ENCODE measurements around the gene TNNT3.

TNNT3 gene

DNA sequence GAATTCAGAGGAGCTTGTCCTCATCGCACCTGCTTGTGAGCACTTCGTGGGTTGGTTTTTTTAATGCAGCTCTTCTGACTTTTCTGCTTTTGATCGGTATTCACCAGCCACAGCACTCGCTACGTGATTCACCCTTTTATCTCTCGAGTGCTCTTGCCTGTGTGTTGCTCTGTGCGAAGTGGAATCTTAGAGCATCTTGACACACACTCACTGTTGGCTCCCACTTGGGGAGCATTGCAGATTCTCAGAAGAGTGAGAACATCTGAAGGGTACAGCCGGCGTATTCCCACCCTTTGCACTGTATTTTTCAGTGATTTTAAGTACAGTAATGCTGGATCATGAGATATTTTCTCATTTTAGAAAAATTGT is 10.9 kb downstream of the TNNT3 start:
- peaks cover 14% of the 10 kb centered on the region for H3K27me3 Mint-ChIP-seq
- H3K4me3 Mint-ChIP-seq, result no peak overlapping the region
- peak overlapping the region in 1 of 2 donors; percentile 9 for H3K27ac Mint-ChIP-seq
- H3K4me1 Mint-ChIP-seq, result peaks cover 6% of the 10 kb centered on the region
- no peaks in the 10 kb centered on the region for H3K9me3 Mint-ChIP-seq
- DNase-seq (no peak), ATAC-seq (no peak)

DNA sequence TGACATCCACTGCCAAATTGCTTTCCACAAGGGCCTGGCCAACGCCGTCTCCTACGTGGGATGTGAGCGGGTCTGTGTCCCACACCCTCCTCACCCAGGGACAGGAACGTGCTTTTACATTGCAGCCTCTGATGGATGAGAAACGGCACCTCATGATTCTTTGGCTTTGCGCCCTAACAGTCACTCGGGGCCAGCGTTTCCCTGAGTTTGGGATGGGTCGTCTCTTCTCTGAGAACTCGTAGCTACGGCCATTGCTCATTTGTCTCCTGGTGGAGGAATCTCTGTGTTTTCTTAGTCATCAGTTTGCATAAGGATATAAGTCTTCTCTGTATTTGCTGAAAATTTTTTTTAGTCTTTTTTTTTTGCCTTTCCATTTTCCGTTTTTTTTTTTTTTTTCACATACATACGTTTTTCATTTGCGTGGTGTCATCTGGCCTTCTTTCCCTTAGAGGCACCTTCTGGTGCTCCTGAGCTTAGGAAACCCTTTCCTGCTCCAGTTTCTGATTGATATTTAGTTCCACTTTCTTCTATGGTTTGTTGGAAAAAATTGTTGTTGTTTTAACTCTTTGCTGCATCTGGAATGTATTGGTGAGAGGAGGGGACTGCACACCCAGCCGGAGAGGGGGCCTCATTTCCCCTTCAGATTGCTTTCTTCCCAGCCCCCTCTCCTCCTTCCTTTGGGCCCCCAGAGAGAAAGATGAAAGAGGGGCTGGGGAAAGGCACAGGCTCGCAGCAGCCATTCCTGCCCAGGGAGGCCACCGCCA is 12.0 kb downstream of the TNNT3 start:
- peaks cover 6% of the 10 kb centered on the region for H3K4me1 Mint-ChIP-seq
- H3K9me3 Mint-ChIP-seq, result no peaks in the 10 kb centered on the region
- no peak for ATAC-seq
- peaks cover 11% of the 10 kb centered on the region for H3K27me3 Mint-ChIP-seq
- DNase-seq, result no peak
- peak overlapping the region in 1 of 2 donors; percentile 43 for H3K27ac Mint-ChIP-seq
- H3K4me3 Mint-ChIP-seq, result no peak overlapping the region

DNA sequence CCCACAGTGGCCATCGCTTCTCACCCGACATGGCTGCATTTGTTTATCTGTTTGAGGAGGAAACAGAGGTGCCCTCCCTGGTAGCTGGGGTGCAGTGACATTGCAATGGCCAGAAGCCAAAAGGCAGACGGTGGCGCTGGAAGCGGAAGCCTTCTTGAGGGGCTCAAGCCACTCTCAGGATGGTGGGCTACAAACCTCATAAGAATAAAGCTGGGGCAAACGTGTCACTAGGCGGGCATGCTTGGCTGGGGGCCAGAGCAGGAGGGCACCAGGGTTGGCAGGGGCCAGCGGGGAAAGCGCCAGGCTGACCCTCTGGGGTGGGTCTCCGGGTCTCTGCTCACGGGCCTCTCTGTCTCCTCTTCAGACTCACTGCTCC is 12.6 kb downstream of the TNNT3 start:
- no peak overlapping the region for H3K27ac Mint-ChIP-seq
- DNase-seq, result no peak
- H3K4me3 Mint-ChIP-seq, result no peak overlapping the region
- H3K9me3 Mint-ChIP-seq, result no peaks in the 10 kb centered on the region
- H3K27me3 Mint-ChIP-seq, result peaks cover 7% of the 10 kb centered on the region
- H3K4me1 Mint-ChIP-seq, result peaks cover 6% of the 10 kb centered on the region
- no peak for ATAC-seq

DNA sequence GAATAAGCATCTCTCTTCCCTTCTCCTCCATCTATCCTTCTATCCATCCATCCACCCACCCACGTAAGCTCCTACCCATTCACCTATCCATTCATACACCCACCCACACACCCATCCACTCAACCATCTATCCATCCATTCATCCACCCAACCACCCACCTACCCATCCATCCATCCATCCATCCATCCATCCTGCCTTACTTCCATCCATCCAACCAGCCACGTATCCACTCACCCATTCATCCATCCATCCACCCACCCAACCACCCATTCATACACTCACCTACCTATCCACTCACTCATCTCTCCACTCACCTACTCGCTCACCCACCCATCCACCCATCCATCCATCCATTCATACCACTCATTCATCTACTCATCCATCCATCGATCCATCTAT is 13.2 kb downstream of the TNNT3 start:
- no peak for ATAC-seq
- H3K4me3 Mint-ChIP-seq, result no peak overlapping the region
- H3K9me3 Mint-ChIP-seq, result no peaks in the 10 kb centered on the region

DNA sequence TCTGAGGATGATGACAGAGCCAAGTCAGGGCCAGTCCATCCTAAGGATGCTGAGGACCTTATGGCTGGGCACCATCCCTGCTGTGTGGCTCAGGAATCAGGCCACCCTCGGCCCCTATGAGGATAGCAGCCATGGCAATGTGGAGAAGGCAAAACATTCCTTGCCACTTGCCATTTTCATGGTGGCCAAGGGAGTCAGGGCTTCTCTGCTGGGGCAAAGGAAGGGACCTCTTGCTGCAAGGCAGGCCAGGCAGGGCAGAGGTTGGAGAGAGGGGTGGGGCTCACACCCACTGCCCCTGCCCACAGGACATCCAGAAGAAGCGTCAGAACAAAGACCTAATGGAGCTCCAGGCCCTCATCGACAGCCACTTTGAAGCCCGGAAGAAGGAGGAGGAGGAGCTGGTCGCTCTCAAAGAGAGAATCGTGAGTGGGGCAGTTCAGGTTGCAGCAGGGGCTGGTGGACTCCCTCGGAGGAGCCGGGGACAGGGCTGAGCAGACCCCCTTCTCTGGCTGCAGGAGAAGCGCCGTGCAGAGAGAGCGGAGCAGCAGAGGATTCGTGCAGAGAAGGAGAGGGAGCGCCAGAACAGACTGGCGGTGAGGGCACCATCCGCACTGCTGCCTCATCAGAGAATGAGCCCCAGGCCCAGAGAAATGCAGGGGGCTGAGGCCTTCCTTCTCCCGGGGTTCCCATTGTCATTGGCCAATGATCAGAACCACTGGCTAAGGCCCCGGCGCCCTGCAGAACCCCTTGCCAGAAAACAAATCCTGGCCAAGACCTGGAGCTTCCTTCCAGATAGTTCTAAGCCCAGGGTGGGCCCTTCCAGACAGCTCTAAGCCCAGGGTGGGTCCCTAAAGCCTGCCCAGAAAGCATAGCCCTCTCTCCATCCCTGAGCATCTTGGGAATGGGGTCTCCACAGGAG is 14.2 kb downstream of the TNNT3 start:
- peaks cover 6% of the 10 kb centered on the region for H3K4me1 Mint-ChIP-seq
- H3K27ac Mint-ChIP-seq, result peak overlapping the region in 1 of 2 donors; percentile 4
- ATAC-seq (no peak), DNase-seq (no peak)
- peaks cover 7% of the 10 kb centered on the region for H3K27me3 Mint-ChIP-seq
- H3K4me3 Mint-ChIP-seq, result no peak overlapping the region
- no peaks in the 10 kb centered on the region for H3K9me3 Mint-ChIP-seq

More for the DNA sequence above, 13.2 kb downstream of the TNNT3 start:
- DNase-seq, result no peak
- Mint-ChIP-seq H3K4me1 (peaks cover 6% of the 10 kb centered on the region), H3K27me3 (peaks cover 7% of the 10 kb centered on the region), H3K27ac (no peak overlapping the region)

DNA sequence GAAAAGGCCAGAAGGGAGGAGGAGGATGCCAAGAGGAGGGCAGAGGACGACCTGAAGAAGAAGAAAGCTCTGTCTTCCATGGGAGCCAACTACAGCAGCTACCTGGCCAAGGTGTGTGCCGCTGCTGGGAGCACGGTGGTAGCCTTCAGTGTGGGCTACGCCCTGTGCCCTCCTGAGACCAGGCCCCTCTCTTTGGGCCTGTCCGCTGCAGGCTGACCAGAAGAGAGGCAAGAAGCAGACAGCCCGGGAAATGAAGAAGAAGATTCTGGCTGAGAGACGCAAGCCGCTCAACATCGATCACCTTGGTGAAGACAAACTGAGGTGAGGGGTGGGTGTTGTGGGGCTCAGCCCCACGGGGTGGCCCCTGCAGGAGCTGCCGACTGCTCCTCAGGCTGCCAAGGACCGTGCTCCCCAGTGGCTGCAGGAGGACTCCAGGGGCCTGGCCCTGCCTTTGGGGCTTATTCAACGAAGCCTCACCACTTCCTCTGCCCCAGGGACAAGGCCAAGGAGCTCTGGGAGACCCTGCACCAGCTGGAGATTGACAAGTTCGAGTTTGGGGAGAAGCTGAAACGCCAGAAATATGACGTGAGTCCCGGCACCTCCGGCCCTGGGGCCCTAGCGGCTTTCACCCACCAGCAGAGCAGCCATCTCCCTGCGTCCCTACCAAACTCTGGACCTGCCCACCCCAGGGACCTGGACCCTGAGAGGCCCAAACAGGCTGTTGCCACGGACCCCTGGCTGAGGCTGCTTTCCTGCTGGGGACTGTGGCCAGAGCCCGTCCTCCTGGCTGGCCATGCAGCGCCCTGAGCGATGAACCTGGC is 15.0 kb downstream of the TNNT3 start:
- H3K27me3 Mint-ChIP-seq, result peaks cover 7% of the 10 kb centered on the region
- DNase-seq, result no peak
- no peak overlapping the region for H3K27ac Mint-ChIP-seq
- no peak for ATAC-seq
- no peak overlapping the region for H3K4me3 Mint-ChIP-seq
- H3K4me1 Mint-ChIP-seq, result peaks cover 13% of the 10 kb centered on the region
- no peaks in the 10 kb centered on the region for H3K9me3 Mint-ChIP-seq

DNA sequence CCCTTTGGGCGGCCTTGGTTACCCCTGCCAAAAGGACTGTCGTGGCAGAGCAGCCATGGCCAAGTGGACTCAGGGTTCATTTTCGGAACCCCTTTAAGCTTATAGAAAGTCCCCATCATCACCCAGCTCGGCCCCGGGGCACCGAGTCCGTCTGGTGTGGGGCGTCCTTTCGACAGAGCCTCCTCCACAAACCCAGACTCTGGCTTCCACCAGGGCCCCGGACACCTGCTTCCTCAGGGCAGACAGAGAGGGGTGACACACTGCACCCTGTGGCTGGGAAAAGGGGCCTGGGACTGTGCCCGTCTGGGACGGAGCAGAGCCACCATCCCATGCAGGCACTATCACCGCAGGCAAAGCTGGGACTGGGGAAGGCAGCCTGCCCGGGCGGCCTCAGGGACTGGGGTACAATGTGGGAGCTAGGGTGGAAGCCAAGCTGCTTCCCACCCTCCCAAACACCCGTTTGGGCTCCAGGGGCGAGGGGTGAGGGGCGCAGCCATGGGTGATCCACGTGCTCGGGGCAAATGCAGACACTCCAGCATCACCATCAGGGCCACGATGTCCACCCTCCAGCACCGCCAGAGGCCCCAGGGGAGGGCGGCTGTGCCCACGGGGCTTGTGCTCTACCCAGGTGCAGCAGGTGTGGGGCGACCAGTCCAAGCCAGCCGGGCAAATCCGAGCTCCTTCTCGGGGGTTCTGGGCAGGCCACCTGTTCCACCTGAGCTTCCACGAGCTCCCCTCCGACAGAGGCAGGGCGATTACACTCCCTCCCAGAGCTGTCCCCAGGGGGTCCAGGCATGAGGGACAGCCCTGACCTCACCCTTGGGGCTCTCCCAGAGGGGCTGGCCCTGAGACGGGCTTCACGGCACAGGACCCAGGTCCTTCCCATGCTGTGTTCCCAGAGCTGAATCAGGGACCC is 15.9 kb downstream of the TNNT3 start:
- peaks cover 7% of the 10 kb centered on the region for H3K27me3 Mint-ChIP-seq
- ATAC-seq, result no peak
- no peaks in the 10 kb centered on the region for H3K9me3 Mint-ChIP-seq
- H3K4me3 Mint-ChIP-seq, result no peak overlapping the region
- peaks cover 8% of the 10 kb centered on the region for H3K4me1 Mint-ChIP-seq
- DNase-seq, result no peak
- H3K27ac Mint-ChIP-seq, result no peak overlapping the region

DNA sequence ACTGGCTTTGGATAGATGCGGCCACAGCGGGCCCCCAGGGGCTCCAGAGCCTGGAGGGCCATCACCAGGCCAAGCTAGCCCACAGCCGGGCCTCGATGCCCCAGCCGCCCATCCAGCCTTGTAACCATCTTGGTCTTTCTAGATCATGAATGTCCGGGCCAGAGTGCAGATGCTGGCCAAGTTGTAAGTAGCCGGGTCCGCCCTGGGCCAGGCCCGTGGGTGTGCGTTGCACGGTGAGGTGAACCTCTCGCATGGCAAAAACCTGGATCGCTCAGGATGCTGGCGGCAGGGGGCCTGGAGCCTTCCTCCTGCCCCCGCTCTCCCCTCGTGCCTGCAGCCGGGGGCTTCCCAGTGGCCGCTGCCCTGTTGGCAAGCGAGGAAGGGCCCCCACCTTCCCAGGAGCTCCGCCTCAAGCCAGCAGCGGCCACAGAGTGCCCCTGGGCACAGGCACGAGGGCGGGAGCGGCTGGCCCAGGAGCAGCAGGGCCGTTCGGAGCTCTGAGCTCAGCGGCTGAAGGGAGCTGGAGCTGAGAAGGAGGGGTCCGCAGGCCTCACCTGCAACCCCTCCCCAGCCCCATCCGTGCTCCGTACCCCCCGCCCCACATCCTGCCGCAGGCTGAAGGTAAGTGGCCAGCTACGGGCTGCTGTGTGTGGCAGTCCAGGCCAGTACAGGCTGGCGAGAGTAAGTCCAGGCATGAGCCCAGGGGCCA is 16.7 kb downstream of the TNNT3 start:
- Mint-ChIP-seq H3K4me3 (no peak overlapping the region), H3K27me3 (peaks cover 7% of the 10 kb centered on the region)
- no peak for ATAC-seq

DNA sequence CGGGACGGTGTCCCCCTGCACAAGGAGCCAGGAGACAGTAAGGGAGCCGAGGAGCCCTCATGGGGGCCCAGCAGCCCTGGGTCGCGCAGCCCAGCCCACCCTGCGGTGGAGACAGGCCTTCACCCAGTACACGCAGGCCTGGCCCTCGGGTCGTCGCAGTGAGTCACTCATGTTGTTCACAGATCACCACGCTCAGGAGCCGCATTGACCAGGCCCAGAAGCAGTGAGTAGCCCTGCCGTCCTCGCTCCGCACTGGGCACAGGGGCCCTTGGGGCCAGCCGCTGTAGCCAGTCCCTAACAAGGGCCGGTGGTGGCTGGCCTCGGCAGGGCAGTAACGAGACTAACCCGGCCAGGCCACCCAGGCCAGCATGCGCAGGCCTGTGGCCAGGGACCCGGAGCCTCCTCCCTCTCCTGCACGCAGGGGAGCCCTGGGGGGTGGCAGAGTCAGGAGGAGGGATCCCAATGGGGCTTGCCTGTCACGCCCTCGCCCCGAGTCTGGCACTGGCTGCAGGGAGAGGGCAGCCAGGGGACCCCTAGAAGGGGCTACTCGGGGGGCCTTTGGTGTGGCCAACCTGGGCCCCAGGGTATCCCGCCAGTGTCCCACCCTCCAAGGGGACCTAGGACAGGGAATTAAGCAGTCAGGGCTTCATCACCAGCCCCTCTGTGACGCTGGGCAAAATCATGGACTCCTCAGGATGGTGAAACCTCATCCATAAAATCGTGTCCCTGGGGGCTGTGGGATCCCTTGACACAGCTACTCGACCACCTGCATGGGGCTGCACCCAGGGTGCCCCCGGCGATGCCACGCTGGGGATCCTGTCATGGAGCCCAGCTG is 17.5 kb downstream of the TNNT3 start:
- H3K4me3 Mint-ChIP-seq, result no peak overlapping the region
- ATAC-seq (peak; percentile 3), DNase-seq (no peak)
- H3K4me1 Mint-ChIP-seq, result peaks cover 8% of the 10 kb centered on the region
- no peaks in the 10 kb centered on the region for H3K9me3 Mint-ChIP-seq
- H3K27me3 Mint-ChIP-seq, result peaks cover 2% of the 10 kb centered on the region
- H3K27ac Mint-ChIP-seq, result no peak overlapping the region

More for the DNA sequence above, 16.7 kb downstream of the TNNT3 start:
- Mint-ChIP-seq H3K4me1 (peaks cover 8% of the 10 kb centered on the region), H3K27ac (no peak overlapping the region), H3K9me3 (no peaks in the 10 kb centered on the region)
- DNase-seq, result no peak

DNA sequence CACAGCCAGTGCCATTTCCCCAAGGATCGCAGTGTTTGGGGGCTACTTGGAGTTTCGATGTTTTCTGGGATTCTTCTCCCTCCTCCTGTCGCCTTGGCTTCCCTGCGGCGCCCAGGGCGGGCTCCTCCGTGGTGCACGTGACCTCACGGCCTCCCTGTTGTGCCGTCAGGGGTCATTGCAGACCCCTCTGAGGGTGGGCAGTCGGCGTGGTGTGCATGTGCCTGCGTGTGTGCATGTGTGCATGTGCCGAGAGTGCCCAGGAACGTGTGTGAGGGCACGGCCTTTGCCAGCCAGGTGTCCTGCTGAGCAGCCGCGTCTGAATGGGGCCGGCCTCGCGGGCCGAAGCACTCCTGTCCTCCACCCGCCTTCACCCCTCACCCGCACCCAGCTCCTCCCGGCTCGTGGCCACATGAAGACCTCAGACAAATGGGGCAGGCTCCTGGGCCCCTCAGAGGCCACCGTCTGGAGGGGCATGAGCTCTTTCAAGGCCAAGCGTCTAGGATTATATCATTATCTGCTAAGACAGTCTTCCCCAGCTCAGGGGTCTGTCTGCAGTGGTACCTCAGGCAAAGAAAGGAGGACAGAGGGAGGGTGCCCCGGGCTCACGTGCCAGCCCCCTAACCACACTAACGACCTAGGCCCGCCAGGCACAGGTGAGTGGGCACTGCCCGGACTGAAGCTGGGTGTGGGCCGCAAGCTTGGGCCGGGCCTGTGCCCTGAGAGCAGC is 18.3 kb downstream of the TNNT3 start:
- Mint-ChIP-seq H3K27me3 (no peaks in the 10 kb centered on the region), H3K4me3 (no peak overlapping the region), H3K9me3 (no peaks in the 10 kb centered on the region), H3K27ac (no peak overlapping the region), H3K4me1 (peaks cover 8% of the 10 kb centered on the region)
- DNase-seq (no peak), ATAC-seq (no peak)

DNA sequence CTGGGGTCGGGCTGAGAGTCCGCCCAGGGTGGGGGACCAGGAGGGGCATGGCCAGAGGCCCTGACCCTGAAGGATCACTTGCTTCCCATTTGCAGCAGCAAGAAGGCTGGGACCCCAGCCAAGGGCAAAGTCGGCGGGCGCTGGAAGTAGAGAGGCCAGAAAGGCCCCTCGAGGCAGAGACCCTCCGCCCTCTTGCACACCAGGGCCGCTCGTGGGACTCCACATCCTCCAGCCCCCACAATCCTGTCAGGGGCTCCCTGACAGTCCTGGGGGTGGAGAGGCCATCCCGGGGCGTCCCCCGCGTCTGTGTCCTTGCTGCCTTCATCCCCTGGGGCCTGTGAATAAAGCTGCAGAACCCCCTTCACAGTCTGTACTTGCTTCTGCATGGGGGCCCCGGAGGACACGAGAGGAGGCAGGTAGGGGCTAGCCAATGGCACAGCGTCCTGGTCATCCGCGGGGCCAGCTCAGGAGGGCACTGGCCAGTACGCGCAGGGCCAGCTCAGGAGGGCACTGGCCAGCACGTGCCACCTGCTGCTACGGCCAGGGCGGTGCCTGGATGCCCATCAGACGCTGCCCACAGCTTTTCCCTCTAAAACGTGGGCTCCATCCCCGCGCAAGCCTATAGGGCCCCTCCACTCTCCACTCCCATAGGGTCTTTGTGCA is 19.0 kb downstream of the TNNT3 start:
- peak overlapping the region in 1 of 2 donors; percentile 66 for H3K4me3 Mint-ChIP-seq
- ATAC-seq (peak; percentile 5), DNase-seq (no peak)
- H3K27me3 Mint-ChIP-seq, result no peaks in the 10 kb centered on the region
- H3K9me3 Mint-ChIP-seq, result no peaks in the 10 kb centered on the region
- no peak overlapping the region for H3K27ac Mint-ChIP-seq
- H3K4me1 Mint-ChIP-seq, result peaks cover 8% of the 10 kb centered on the region

DNA sequence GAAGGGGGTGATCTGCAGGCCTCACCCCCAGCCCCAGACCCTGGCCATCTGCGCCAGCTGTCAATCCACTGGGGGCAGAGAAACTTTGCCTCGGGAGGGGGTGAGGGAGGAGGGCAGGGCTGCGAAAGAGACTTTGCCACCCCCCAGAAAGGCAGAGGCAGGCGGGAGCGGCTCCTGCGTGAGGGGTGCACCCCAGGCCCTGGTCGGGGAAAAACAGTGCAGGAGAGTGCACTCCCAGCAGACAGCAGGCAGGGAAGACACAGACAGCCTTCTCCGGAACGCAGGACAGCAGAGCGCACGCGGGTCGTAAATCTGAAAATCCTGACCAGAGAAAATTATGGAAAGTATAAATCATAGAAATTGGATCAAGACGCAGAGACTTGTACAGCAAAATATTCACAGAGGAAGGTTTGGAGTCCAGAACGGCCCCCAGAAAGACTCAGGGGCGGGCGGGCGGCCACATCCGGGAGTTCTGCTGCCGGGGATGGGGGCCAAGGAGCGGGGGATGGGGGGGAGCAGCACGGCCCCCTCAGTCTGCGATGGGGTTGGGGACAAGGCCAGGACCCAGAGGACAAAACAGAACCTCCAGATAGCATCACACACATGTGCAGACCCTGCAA is 19.6 kb downstream of the TNNT3 start:
- ATAC-seq (peak; percentile 44), DNase-seq (no peak)
- peaks cover 8% of the 10 kb centered on the region for H3K4me1 Mint-ChIP-seq
- H3K9me3 Mint-ChIP-seq, result no peaks in the 10 kb centered on the region
- no peaks in the 10 kb centered on the region for H3K27me3 Mint-ChIP-seq
- H3K4me3 Mint-ChIP-seq, result peak overlapping the region; percentile 45 to 66
- peak overlapping the region; percentile 20 to 29 for H3K27ac Mint-ChIP-seq
